NCI-H748 (cell line): ENCODE measurements around the gene SLC39A11.
"Not testable (repeated sequence)": the region's sequence is repeated elsewhere in the genome, so short reads cannot be mapped to it uniquely, and the experiment has no call there.

ENCODE experiments used
- DNase-seq: peaks from one replicate; lab custom pipeline; 2025; ENCODE audit not compliant: unreplicated experiment; lab: John Stamatoyannopoulos, UW

The SLC39A11 gene

GRCh38 chr17:72953621-72954020, 138.9 kb downstream of the SLC39A11 start:
- DNase-seq, result no peak

- no peak for DNase-seq
Observed at GRCh38 chr17:72952641-72953315, 139.7 kb downstream of the SLC39A11 start.

GRCh38 chr17:72952220-72952619, 140.3 kb downstream of the SLC39A11 start:
- DNase-seq, result no peak

- peak; percentile 66 for DNase-seq
Observed at GRCh38 chr17:72950242-72950931, 142.1 kb downstream of the SLC39A11 start.

GRCh38 chr17:72948115-72948514, 144.4 kb downstream of the SLC39A11 start:
- no peak for DNase-seq

GRCh38 chr17:72947475-72947874, 145.0 kb downstream of the SLC39A11 start:
- no peak for DNase-seq

- no peak for DNase-seq
Observed at GRCh38 chr17:72946696-72947095, 145.8 kb downstream of the SLC39A11 start.

- no peak for DNase-seq
Observed at GRCh38 chr17:72946156-72946555, 146.3 kb downstream of the SLC39A11 start.

GRCh38 chr17:72945473-72945872, 147.0 kb downstream of the SLC39A11 start:
- DNase-seq, result peak; percentile 34

- no peak for DNase-seq
Observed at GRCh38 chr17:72943826-72944689, 148.4 kb downstream of the SLC39A11 start.

- DNase-seq, result no peak
Observed at GRCh38 chr17:72942579-72942978, 149.9 kb downstream of the SLC39A11 start.

- no peak for DNase-seq
Observed at GRCh38 chr17:72940496-72940895, 152.0 kb downstream of the SLC39A11 start.

GRCh38 chr17:72938482-72938881, 154.0 kb downstream of the SLC39A11 start:
- DNase-seq, result no peak

- no peak for DNase-seq
Observed at GRCh38 chr17:72937707-72938106, 154.8 kb downstream of the SLC39A11 start.

GRCh38 chr17:72937254-72937653, 155.2 kb downstream of the SLC39A11 start:
- DNase-seq, result not testable (repeated sequence)

GRCh38 chr17:72935984-72936383, 156.5 kb downstream of the SLC39A11 start:
- no peak for DNase-seq

- DNase-seq, result no peak
Observed at GRCh38 chr17:72934927-72935326, 157.6 kb downstream of the SLC39A11 start.

GRCh38 chr17:72931635-72932034, 160.9 kb downstream of the SLC39A11 start:
- DNase-seq, result no peak

GRCh38 chr17:72931163-72931562, 161.3 kb downstream of the SLC39A11 start:
- DNase-seq, result peak; percentile 80

- DNase-seq, result no peak
Observed at GRCh38 chr17:72930031-72930430, 162.5 kb downstream of the SLC39A11 start.

- DNase-seq, result no peak
Observed at GRCh38 chr17:72928454-72929136, 163.9 kb downstream of the SLC39A11 start.
